Measurements from ENCODE around the gene MVP.

GRCh38 chr16:29820271-29820701 is at the start of gene MVP:
- TF ChIP-seq EZH2 (IDR thresholded peaks at IDR 0.05) (no peak), POLR2AphosphoS5 (IDR thresholded peaks at IDR 0.05; ENCODE audit: borderline replicate concordance, low read depth, low read length) (peak; percentile 47; the same call in 1 of the 2 replicates), FOXP2 (optimal IDR thresholded peaks at IDR 0.05; ENCODE audit: control extremely low read depth, extremely low read length, insufficient read depth) (no peak)

Data from SK-N-MC (cell line).